Measurements from ENCODE around the gene BPIFB3.
"Not testable (repeated sequence)": the region's sequence is repeated elsewhere in the genome, so short reads cannot be mapped to it uniquely, and the experiment has no call there.

BPIFB3 gene

DNA sequence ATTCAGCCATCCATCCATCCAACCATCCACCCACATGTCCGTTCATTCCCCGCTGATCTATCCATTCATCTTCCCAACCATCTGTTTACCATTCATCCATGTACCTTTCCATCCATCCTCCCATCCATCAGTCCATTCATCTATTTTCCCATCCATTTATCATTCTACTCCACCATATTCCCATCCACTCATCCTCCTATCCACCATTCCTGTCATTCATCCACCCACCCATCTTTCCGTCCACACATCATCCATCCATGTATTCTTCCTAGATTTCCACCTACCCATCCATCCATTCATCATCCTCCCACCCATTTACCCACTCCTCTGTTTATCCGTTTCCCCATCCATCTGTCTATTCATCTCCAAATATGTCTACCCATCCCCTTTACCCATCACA is 15.5 kb upstream of the BPIFB3 start:
- TF ChIP-seq, protein P1, sequence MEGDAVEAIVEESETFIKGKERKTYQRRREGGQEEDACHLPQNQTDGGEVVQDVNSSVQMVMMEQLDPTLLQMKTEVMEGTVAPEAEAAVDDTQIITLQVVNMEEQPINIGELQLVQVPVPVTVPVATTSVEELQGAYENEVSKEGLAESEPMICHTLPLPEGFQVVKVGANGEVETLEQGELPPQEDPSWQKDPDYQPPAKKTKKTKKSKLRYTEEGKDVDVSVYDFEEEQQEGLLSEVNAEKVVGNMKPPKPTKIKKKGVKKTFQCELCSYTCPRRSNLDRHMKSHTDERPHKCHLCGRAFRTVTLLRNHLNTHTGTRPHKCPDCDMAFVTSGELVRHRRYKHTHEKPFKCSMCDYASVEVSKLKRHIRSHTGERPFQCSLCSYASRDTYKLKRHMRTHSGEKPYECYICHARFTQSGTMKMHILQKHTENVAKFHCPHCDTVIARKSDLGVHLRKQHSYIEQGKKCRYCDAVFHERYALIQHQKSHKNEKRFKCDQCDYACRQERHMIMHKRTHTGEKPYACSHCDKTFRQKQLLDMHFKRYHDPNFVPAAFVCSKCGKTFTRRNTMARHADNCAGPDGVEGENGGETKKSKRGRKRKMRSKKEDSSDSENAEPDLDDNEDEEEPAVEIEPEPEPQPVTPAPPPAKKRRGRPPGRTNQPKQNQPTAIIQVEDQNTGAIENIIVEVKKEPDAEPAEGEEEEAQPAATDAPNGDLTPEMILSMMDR (IDR thresholded peaks at IDR 0.05; ENCODE audit: extremely low read depth, insufficient read depth, missing control alignments), result no peak
- in situ Hi-C loops (cut with MboI; ENCODE audit: low pct_unique_long_range_greater_than_20kb, low sequenced_read_pairs, unreplicated experiment), result no loop called here
- no peak for DNase-seq (ENCODE audit: low spot score)

DNA sequence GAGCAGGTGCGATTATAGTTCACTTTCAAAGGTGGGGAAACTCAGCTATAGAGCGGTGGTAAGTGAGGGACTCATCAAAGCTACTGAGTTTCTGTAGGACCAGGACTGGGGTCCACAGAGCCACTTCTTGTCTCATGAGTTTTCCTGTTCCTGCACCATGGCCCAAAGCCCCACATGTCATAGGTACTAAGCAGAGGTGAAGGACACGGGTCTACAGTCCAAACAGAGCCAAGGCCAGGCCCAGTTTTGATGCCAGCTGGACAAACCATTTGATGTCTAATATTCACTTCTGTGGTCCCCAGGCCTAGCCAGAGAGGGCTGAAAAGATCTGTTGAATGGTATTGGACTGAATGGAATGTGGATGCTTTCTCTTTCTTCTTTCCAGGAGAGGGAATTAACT is 11.3 kb upstream of the BPIFB3 start:
- no peak for DNase-seq (ENCODE audit: low spot score)
- TF ChIP-seq, protein P1 (IDR thresholded peaks at IDR 0.05; ENCODE audit: extremely low read depth, insufficient read depth, missing control alignments), result no peak
- in situ Hi-C loops (cut with MboI; ENCODE audit: low pct_unique_long_range_greater_than_20kb, low sequenced_read_pairs, unreplicated experiment), result no loop called here

DNA sequence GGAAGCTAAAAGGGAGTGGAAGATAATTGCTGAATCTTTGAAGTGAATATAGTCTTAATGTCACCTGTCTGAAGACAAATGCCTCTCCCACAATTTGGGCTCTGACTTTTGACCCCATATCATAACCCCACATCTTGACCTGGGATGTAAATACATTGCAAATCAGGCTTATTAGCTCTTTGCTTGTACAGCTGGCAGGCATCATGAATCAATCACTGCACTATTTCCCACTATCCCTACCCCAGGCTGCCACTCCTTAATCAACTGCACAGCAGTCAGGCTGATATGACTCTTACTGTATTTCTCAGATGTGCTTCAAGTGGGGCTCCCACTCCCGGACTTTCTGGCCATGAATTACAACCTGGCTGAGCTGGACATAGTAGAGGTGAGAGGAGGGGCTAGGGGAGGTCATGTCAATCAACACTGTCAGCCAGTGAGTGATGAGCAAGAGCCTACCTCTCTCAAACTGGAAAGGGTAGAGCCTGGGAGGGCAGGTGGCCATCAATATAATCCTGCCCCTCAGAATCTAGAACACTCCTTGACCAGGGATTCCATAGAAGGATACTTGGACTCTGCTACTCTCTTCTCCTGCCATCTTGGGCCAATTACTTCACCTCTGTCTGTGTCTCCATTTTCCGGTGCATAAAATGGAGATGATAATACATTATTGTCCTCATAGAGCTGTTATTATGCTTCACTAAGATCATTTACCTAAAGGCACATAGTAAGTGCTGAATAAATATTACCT is 10.5 kb upstream of the BPIFB3 start:
- TF ChIP-seq, protein P1 (IDR thresholded peaks at IDR 0.05; ENCODE audit: extremely low read depth, insufficient read depth, missing control alignments), result no peak
- in situ Hi-C loops (cut with MboI; ENCODE audit: low pct_unique_long_range_greater_than_20kb, low sequenced_read_pairs, unreplicated experiment), result no loop called here
- DNase-seq (ENCODE audit: low spot score), result no peak

DNA sequence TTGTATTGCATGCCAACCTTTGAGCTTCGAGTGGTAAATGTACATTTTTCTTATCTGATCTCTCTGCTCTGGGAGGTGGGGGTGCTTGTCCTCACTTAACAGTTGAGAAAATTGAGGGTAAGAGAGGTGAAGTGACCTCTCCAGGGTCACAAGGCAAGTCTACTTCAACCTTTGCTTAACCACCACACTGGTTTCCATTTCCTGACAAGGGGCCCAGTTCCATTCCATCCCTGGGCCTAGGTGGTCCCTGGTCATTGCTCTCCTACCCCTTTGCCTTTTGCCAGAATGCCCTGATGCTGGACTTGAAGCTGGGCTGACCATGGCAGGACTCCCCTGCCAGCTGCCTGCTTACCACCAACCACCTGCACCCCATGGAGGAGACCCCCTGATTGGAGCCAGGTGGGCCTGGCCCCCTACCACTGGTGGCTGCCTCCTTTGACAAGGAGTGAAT is 9.9 kb upstream of the BPIFB3 start:
- in situ Hi-C loops (cut with MboI; ENCODE audit: low pct_unique_long_range_greater_than_20kb, low sequenced_read_pairs, unreplicated experiment), result no loop called here
- DNase-seq (ENCODE audit: low spot score), result no peak
- TF ChIP-seq, protein P1 (IDR thresholded peaks at IDR 0.05; ENCODE audit: extremely low read depth, insufficient read depth, missing control alignments), result no peak

DNA sequence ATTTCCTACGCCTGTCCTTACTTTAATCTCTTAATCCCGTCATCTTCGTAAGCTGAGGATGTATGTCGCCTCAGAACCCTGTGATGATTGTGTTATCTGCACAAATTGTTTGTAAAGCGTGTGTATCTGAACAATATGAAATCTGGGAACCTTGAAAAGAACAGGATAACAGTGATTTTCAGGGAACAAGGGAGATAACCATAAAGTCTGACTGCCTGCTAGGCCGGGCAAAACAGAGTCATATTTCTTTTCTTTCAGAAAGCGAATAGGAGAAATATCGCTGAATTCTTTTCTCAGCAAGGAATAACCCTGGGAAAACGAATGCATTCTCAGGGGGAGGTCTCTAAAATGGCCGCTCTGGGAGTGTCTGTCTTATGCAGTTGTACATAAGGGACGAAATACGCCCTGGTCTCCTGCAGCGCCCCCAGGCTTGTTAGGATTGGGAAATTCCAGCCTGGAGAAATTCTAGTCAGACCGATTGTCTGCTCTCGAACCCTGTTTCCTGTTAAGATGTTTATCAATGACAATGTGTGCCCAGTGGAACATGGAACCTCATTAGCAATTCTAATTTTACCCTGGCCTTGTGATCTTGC is 8.5 kb upstream of the BPIFB3 start:
- in situ Hi-C loops (cut with MboI; ENCODE audit: low pct_unique_long_range_greater_than_20kb, low sequenced_read_pairs, unreplicated experiment); DNase-seq (ENCODE audit: low spot score): not testable (repeated sequence)

DNA sequence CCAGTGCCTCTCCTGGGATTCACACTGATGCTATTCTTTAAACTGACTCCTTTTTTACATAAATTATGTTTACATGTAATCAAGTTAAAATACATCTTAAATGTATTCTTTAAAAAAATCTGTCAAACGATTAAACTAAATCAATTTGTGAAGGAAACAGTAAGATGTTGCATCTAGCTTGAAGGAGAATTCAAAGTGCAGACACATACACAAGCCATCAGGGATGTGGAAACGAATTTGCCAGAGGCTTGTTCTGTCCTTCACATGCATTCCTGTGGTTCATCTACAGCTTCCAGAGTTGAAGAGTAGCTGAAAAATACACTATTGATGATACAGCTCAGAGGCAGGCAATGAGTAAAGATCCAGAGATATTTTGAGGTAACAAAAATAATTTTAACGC is 7.3 kb upstream of the BPIFB3 start:
- DNase-seq (ENCODE audit: low spot score), result no peak
- TF ChIP-seq, protein P1 (IDR thresholded peaks at IDR 0.05; ENCODE audit: extremely low read depth, insufficient read depth, missing control alignments), result no peak
- in situ Hi-C loops (cut with MboI; ENCODE audit: low pct_unique_long_range_greater_than_20kb, low sequenced_read_pairs, unreplicated experiment), result no loop called here

DNA sequence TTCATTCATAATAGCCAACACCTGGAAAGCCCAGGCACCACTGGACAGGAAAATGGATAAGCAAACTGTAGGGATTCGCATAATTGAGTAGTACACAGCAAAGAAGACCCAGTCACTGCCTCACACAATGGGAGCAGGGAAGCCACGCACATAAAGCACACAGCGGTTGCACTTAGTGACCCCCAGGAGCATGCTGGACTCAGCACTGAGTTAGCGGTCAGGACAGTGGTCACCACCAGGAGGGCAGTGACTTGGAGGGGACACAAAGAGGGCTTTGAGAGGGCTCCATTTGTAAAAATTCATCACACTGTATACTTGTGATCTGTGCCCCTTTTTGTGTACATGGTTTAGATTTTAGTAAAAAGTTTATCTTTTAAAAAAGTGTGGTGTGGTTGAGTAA is 2.4 kb upstream of the BPIFB3 start:
- in situ Hi-C loops (cut with MboI; ENCODE audit: low pct_unique_long_range_greater_than_20kb, low sequenced_read_pairs, unreplicated experiment), result no loop called here
- no peak for DNase-seq (ENCODE audit: low spot score)

More for the DNA sequence above, 2.4 kb upstream of the BPIFB3 start:
- TF ChIP-seq, protein P1 (IDR thresholded peaks at IDR 0.05; ENCODE audit: extremely low read depth, insufficient read depth, missing control alignments), result no peak

All from GM13977 (cell line).